Measurements from ENCODE around the gene PLEKHG4.

The PLEKHG4 gene

GRCh38 chr16:67264277-67264676, 15.1 kb upstream of the PLEKHG4 start:
- DNase-seq: no peak

GRCh38 chr16:67264866-67265265, 14.5 kb upstream of the PLEKHG4 start:
- no peak for DNase-seq

DNA sequence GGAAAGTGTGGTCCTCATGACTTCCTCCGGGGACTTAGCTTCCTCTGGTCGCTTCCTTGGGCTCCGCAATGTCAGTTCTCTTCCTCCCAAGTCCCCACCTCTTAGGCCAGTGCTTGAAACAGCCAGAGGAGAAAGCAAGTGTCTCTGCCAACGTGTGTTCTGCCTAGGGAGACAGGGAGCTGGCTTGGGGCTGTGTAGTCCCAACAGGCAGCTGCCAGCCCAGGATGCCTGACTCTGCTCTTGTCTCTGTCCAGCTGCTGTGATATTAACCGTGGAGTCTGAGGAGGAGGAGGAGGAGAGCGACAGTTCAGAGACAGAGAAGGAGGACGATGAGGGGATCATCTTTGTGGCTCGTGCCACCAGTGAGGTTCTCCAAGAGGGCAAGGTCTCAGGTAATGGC, 13.5 kb upstream of the PLEKHG4 start:
- no peak for DNase-seq

DNA sequence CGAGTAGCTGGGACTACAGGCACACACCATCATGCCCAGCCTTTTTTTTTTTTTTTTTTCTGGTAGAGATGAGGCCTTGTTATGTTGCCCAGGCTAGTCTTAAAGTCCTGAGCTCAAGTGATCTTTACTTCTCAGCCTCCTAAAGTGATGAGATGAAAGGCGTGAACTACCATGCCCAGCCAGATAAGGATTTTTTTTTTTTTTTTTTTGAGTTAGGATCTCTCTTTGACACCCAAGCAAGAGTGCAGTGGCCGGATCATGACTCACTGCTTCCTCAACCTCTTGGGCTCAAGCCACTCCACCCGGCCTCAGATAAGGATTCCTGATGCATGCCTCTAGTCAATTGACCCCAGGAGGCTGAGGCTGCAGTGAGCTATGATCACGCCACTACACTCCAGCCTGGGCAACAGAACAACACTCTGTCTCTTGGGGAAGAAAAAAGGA, 11.2 kb upstream of the PLEKHG4 start:
- no peak for DNase-seq

GRCh38 chr16:67269766-67270165, 9.6 kb upstream of the PLEKHG4 start:
- DNase-seq: no peak

DNA sequence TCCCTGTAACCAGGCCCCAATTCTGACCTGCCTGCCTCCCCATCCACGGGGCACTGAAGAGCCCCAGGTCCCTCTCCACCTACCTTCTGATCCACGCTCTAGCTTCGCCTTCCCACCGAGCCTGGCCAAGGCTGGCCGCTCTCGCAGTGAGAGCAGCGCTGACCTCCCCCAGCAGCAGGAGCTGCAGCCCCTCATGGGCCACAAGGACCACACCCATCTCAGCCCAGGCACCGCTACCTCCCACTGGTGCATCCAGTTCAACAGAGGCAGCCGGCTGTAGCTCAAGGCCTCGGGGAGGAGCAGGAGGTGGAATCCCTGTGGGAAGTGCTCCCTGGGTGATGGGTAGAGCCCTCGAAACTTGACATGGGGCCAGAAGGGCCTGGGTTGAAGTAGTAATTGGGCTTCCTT, 8.4 kb upstream of the PLEKHG4 start:
- DNase-seq: no peak

- DNase-seq: no peak
Observed at GRCh38 chr16:67271446-67271845, 7.9 kb upstream of the PLEKHG4 start.

- no peak for DNase-seq
Observed at GRCh38 chr16:67275321-67275720, 4.0 kb upstream of the PLEKHG4 start.

- no peak for DNase-seq
Observed at GRCh38 chr16:67277294-67277998, 1.9 kb upstream of the PLEKHG4 start.

GRCh38 chr16:67277999-67278772, 1.1 kb upstream of the PLEKHG4 start:
- no peak for DNase-seq

DNA sequence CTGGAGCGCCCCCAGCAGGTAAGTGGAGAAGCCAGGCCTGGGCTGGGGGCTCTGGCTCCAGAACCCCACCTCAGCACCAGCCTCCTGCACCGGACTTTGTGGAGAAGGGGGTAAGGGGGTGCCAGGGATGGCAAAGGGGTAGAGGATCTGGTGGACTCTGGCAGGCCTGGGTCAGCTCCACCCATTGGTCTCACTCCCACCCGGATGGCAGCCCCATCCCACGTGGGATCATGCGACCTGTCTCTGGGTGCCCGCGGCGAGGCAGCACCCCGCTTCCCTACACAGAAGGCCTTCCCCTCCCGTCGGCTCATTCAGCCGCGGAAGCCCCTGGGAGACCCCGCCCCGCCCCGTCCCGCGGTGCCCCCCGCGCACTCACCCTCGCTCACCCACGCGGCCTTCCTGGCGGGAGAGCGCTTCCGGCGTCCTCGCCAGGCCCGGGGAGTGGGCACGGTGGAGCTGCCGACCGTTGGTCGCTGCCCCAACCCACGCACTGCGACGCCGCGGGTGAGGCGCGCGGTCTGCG, 498 bp upstream of the PLEKHG4 start:
- peak; percentile 5 to 50 for DNase-seq

GRCh38 chr16:67280090-67281015, 1.0 kb downstream of the PLEKHG4 start:
- no peak for DNase-seq

- DNase-seq: no peak
Observed at GRCh38 chr16:67281536-67282446, 2.5 kb downstream of the PLEKHG4 start.

DNA sequence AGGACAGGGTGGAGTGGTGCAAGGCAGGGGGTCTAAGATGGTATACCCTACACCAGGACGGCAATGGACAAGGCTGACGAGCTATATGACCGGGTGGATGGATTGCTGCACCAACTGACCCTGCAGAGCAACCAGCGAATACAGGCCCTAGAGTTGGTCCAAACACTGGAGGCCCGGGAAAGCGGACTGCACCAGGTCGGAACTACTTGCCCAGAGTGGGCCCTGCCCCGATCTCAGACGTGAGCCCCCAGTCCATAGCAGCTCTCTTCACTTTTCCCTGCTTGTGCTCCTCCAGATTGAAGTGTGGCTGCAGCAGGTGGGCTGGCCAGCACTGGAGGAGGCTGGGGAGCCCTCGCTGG, 3.1 kb downstream of the PLEKHG4 start:
- no peak for DNase-seq

- DNase-seq: no peak
Observed at GRCh38 chr16:67283039-67283825, 3.9 kb downstream of the PLEKHG4 start.

- DNase-seq: no peak
Observed at GRCh38 chr16:67283826-67284555, 4.7 kb downstream of the PLEKHG4 start.

DNA sequence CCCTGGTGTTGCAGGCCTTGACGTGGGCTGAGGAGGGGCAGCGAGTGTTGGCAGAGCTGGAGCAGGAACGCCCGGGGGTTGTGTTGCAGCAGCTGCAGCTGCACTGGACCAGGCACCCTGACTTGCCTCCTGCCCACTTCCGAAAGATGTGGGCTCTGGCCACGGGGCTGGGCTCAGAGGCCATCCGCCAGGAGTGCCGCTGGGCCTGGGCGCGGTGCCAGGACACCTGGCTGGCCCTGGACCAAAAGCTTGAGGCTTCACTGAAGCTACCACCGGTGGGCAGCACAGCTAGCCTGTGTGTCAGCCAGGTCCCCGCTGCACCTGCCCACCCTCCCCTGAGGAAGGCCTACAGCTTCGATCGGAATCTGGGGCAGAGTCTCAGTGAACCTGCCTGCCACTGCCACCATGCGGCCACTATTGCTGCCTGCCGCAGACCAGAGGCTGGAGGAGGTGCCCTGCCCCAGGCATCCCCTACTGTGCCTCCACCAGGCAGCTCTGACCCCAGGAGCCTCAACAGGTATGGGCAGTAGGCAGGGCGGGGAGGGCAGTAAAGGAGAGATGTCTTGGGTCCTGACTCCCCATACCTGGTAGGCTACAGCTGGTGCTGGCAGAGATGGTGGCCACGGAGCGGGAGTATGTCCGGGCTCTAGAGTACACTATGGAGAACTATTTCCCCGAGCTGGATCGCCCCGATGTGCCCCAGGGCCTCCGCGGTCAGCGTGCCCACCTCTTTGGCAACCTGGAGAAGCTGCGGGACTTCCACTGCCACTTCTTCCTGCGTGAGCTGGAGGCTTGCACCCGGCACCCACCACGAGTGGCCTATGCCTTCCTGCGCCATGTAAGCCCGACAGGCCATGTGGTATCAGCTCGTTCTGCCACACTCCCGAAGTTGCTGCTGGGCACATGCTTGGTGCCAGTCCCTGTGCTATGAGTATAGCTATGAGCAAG, 5.6 kb downstream of the PLEKHG4 start:
- no peak for DNase-seq

DNA sequence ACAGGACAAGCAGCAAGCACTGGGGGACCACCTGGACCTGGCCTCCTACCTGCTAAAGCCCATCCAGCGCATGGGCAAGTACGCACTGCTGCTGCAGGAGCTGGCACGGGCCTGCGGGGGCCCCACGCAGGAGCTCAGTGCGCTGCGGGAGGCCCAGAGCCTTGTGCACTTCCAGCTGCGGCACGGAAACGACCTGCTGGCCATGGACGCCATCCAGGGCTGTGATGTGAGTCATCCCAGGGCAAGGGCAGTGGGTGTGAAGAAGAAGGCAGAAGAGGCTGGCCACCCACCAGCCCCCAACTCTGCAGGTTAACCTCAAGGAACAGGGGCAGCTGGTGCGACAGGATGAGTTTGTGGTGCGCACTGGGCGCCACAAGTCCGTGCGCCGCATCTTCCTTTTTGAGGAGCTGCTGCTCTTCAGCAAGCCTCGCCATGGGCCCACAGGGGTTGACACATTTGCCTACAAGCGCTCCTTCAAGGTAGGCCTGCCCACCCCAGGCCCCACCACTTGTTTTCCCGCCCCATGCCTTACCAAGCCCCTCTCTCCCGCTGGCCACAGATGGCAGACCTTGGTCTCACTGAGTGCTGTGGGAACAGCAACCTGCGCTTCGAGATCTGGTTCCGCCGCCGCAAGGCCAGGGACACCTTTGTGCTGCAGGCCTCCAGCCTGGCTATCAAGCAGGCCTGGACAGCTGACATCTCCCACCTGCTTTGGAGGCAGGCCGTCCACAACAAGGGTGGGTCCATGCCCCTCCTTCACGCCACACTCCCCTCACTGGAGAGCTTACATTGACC, 7.3 kb downstream of the PLEKHG4 start:
- DNase-seq: no peak
